Measurements from ENCODE around the gene CHRNA4. TPM values are rescaled to one million over a fixed set of nuclear protein-coding genes. Genes with fewer than 3 reads are reported as not detected.
A peak's percentile ranks its signal among the peaks of the same experiment; 100 is the strongest.

Gene CHRNA4
- total and polyA plus RNA-seq, 2 of the 13 experiments (the other 11 are each of a cell fraction or from before 2014, with no cell fraction given): not detected

DNA sequence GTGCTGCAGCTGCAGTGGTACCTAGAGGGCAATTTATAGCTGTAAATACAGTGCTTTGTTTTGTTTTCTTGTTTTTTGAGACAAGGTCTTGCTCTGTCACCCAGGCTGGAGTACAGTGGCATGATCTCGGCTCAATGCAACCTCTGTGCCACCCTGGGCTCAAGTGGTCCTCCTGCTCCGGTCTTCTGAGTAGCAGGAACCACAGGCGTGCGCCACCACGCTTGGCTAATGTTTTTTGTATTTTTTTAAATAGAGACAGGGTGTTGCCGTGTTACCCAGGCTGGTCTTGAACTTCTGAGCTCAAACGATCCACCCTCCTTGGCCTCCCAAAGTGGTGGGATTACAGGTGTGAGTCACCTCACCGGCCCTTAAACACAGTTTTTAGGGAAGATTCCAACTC, 26.8 kb downstream of the CHRNA4 start (continued):
- TF ChIP-seq, protein P1, sequence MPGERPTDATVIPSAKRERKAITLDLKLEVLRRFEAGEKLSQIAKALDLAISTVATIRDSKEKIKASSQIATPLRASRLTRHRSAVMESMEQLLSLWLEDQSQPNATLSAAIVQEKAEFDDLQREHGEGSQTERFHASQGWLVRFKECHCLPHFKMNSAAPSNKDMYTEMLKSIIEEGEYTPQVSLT (CRISPR knock-in tag; IDR thresholded peaks at IDR 0.05; ENCODE audit: borderline replicate concordance, low read depth): no peak
- TF ChIP-seq ZSCAN25 (CRISPR knock-in tag; IDR thresholded peaks at IDR 0.05) (no peak), HES4 (CRISPR knock-in tag; IDR thresholded peaks at IDR 0.05; ENCODE audit: borderline replicate concordance) (no peak), MIER3 (CRISPR knock-in tag; IDR thresholded peaks at IDR 0.05; ENCODE audit: borderline replicate concordance) (no peak)

DNA sequence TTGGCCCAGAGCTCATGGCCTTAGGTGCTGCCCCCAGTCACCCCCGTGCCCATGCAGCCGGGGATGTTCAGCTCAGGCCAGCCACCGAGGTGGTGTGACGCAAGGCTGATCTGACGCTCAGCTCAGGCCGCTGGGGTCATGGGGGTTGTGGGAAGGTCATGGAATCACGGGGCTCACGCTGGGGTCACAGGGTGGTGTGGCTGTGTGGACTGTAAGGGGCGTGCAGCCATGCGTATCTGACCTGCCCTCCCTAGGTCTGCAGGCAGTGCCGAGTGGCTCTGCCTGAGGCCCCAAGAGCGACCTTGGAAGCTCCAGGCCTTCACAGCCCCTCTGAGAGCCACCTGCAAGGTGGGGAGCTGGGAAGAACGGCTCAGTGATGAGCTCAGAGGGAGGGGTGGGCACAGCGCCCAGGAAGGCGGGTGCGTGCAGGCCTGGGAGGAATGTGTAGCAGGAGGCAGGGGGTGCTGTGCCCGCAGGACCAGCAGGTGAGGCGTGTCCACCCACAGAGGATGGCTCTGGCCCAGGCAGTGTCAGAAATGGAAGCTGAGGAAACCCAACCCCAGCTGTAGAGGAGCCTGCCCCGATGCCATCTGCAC, 27.8 kb downstream of the CHRNA4 start:
- no TSS peak for BruUV-seq (replicated peaks)
- H3K9me3 ChIP-seq (ENCODE audit: low read length): no peaks in the 10 kb centered on the region
- no peak overlapping the region for H3K4me2 ChIP-seq (ENCODE audit: low read depth, low read length)
- H3K4me1 ChIP-seq (ENCODE audit: insufficient read depth, low read length): no peaks in the 10 kb centered on the region
- H3K79me2 ChIP-seq (ENCODE audit: insufficient read depth, low read length): no peaks in the 10 kb centered on the region
- H4K20me1 ChIP-seq (ENCODE audit: insufficient read depth, low read length): no peaks in the 10 kb centered on the region; the same call in 1 of the 2 replicates
- intact Hi-C loops (cut with micrococcal nuclease; ENCODE audit: unreplicated experiment): no loop called here
- H3K4me3 ChIP-seq (replicated peaks in 1 of 3; ENCODE audit: insufficient read depth in 1 of 3, low read depth in 2 of 3, low read length in 3 of 3): no peak overlapping the region
- H3K27me3 ChIP-seq (ENCODE audit: control insufficient read depth in 1 of 2, insufficient read depth in 2 of 2, low read length in 2 of 2): peaks cover 2 to 16% of the 10 kb centered on the region in 2 experiments
- no peak overlapping the region for H2AFZ ChIP-seq (ENCODE audit: low read length)
- no peaks in the 10 kb centered on the region for H3K36me3 ChIP-seq (replicated peaks in 1 of 2; ENCODE audit: control insufficient read depth in 1 of 2, insufficient read depth in 2 of 2, low read length in 2 of 2)
- POLR2A ChIA-PET: no interaction called here
- no peak for FAIRE-seq
- H3K9ac ChIP-seq (ENCODE audit: insufficient read depth, low read depth, low read length): no peak overlapping the region
- CTCF ChIA-PET (ENCODE audit: low intra/inter-chr PET ratio, low total read pairs): no interaction called here
- no peak for DNase-seq (ENCODE audit: low spot score)
- 36% methylated on average over 19 of the region's 19 CpGs for WGBS (ENCODE audit: low lambda C conversion rate)
- H3K27ac ChIP-seq (ENCODE audit: extremely low read length, insufficient read depth, low read length): no peak overlapping the region
- ATAC-seq: no peak
- in situ Hi-C loops (cut with HindIII; ENCODE audit: extremely low pct_ligation_motif_present, low pct_unique_long_range_greater_than_20kb): no loop called here
- no peak for TF ChIP-seq SSRP1 (CRISPR knock-in tag; IDR thresholded peaks at IDR 0.05)
- TF ChIP-seq ZNF776 (CRISPR knock-in tag; IDR thresholded peaks at IDR 0.05): 0 out of 2 replicates have a peak, but pooled peaks have one; percentile 33
- no peak for TF ChIP-seq ZNF33B (CRISPR knock-in tag; IDR thresholded peaks at IDR 0.05)
- TF ChIP-seq ZNF451 (CRISPR knock-in tag; IDR thresholded peaks at IDR 0.05): no peak
- no peak for TF ChIP-seq SMAD9 (CRISPR knock-in tag; IDR thresholded peaks at IDR 0.05)
- TF ChIP-seq HDAC1 (CRISPR knock-in tag; IDR thresholded peaks at IDR 0.05): no peak
- TF ChIP-seq, protein P2, sequence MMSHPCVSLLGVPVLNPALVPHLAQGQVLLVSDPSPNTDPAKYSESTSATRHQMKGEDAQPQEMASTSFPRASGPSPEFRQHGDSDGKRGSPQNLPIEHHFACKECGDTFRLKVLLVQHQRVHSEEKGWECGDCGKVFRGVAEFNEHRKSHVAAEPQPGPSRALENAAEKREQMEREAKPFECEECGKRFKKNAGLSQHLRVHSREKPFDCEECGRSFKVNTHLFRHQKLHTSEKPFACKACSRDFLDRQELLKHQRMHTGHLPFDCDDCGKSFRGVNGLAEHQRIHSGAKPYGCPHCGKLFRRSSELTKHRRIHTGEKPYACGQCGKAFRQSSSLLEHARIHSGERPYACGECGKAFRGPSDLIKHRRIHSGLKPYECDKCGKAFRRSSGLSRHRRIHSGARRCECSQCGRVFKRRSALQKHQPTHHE (CRISPR knock-in tag; IDR thresholded peaks at IDR 0.05; ENCODE audit: borderline replicate concordance): 0 out of 2 replicates have a peak, but pooled peaks have one; percentile 36
- TF ChIP-seq, protein P3, sequence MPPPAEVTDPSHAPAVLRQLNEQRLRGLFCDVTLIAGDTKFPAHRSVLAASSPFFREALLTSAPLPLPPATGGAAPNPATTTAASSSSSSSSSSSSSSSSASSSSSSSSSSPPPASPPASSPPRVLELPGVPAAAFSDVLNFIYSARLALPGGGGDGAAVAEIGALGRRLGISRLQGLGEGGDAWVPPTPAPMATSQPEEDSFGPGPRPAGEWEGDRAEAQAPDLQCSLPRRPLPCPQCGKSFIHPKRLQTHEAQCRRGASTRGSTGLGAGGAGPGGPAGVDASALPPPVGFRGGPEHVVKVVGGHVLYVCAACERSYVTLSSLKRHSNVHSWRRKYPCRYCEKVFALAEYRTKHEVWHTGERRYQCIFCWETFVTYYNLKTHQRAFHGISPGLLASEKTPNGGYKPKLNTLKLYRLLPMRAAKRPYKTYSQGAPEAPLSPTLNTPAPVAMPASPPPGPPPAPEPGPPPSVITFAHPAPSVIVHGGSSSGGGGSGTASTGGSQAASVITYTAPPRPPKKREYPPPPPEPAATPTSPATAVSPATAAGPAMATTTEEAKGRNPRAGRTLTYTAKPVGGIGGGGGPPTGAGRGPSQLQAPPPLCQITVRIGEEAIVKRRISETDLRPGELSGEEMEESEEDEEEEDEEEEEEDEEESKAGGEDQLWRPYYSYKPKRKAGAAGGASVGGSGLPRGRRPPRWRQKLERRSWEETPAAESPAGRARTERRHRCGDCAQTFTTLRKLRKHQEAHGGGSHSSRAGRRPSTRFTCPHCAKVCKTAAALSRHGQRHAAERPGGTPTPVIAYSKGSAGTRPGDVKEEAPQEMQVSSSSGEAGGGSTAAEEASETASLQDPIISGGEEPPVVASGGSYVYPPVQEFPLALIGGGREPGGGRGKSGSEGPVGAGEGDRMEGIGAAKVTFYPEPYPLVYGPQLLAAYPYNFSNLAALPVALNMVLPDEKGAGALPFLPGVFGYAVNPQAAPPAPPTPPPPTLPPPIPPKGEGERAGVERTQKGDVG (CRISPR knock-in tag; IDR thresholded peaks at IDR 0.05; ENCODE audit: borderline replicate concordance): no peak
- TF ChIP-seq, protein P4, sequence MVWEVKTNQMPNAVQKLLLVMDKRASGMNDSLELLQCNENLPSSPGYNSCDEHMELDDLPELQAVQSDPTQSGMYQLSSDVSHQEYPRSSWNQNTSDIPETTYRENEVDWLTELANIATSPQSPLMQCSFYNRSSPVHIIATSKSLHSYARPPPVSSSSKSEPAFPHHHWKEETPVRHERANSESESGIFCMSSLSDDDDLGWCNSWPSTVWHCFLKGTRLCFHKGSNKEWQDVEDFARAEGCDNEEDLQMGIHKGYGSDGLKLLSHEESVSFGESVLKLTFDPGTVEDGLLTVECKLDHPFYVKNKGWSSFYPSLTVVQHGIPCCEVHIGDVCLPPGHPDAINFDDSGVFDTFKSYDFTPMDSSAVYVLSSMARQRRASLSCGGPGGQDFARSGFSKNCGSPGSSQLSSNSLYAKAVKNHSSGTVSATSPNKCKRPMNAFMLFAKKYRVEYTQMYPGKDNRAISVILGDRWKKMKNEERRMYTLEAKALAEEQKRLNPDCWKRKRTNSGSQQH (CRISPR knock-in tag; IDR thresholded peaks at IDR 0.05; ENCODE audit: low read depth): no peak
- no peak for TF ChIP-seq ZNF652 (CRISPR knock-in tag; IDR thresholded peaks at IDR 0.05; ENCODE audit: borderline replicate concordance, low read depth)
- TF ChIP-seq, protein P5, sequence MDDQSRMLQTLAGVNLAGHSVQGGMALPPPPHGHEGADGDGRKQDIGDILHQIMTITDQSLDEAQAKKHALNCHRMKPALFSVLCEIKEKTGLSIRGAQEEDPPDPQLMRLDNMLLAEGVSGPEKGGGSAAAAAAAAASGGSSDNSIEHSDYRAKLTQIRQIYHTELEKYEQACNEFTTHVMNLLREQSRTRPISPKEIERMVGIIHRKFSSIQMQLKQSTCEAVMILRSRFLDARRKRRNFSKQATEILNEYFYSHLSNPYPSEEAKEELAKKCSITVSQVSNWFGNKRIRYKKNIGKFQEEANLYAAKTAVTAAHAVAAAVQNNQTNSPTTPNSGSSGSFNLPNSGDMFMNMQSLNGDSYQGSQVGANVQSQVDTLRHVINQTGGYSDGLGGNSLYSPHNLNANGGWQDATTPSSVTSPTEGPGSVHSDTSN (CRISPR knock-in tag; IDR thresholded peaks at IDR 0.05; ENCODE audit: borderline replicate concordance): no peak
- TF ChIP-seq KDM5B (CRISPR knock-in tag; IDR thresholded peaks at IDR 0.05; ENCODE audit: borderline replicate concordance): no peak
